ENCODE data around the gene AMBRA1. TPM values are rescaled to one million over a fixed set of nuclear protein-coding genes. Genes with fewer than 3 reads are reported as not detected.

AMBRA1 gene
- total RNA-seq, 1 experiment from 2014 or later: 17.7 TPM

GRCh38 chr11:46361283-46362155 lies 232.3 kb downstream of the AMBRA1 start:
- no peaks in the 10 kb centered on the region for H3K9me3 ChIP-seq
- no peak overlapping the region for H3K4me3 ChIP-seq
- DNase-seq: no peak
- no peaks in the 10 kb centered on the region for H3K27me3 ChIP-seq
- no peaks in the 10 kb centered on the region for H3K36me3 ChIP-seq

- no peak overlapping the region for H3K4me3 ChIP-seq
These were observed 232.9 kb downstream of the AMBRA1 start for GRCh38 chr11:46360878-46361277.

GRCh38 chr11:46359953-46360352 lies 233.9 kb downstream of the AMBRA1 start:
- Histone ChIP-seq H3K36me3 (no peaks in the 10 kb centered on the region), H3K9me3 (no peaks in the 10 kb centered on the region), H3K27me3 (no peaks in the 10 kb centered on the region), H3K4me3 (no peak overlapping the region)
- no peak for DNase-seq

More at GRCh38 chr11:46360878-46361277, 232.9 kb downstream of the AMBRA1 start:
- no peak for DNase-seq
- Histone ChIP-seq H3K9me3 (no peaks in the 10 kb centered on the region), H3K27me3 (no peaks in the 10 kb centered on the region), H3K36me3 (no peaks in the 10 kb centered on the region)

GRCh38 chr11:46357483-46357936 lies 236.3 kb downstream of the AMBRA1 start:
- H3K4me3 ChIP-seq: no peak overlapping the region
- DNase-seq: no peak
- no peaks in the 10 kb centered on the region; the same call in 1 of the 2 replicates for H3K36me3 ChIP-seq
- H3K9me3 ChIP-seq: no peaks in the 10 kb centered on the region
- no peaks in the 10 kb centered on the region for H3K27me3 ChIP-seq

- H3K4me3 ChIP-seq: no peak overlapping the region
- no peaks in the 10 kb centered on the region for H3K27me3 ChIP-seq
- H3K36me3 ChIP-seq: no peaks in the 10 kb centered on the region; the same call in 1 of the 2 replicates
- no peak for DNase-seq
- no peaks in the 10 kb centered on the region for H3K9me3 ChIP-seq
These were observed 236.8 kb downstream of the AMBRA1 start for GRCh38 chr11:46356924-46357482.

GRCh38 chr11:46353698-46354097 lies 240.1 kb downstream of the AMBRA1 start:
- H3K4me3 ChIP-seq: no peak overlapping the region
- no peaks in the 10 kb centered on the region; the same call in 1 of the 2 replicates for H3K36me3 ChIP-seq
- DNase-seq: peak; percentile 39
- H3K9me3 ChIP-seq: no peaks in the 10 kb centered on the region
- H3K27me3 ChIP-seq: no peaks in the 10 kb centered on the region

- H3K27me3 ChIP-seq: no peaks in the 10 kb centered on the region
- DNase-seq: no peak
- H3K9me3 ChIP-seq: no peaks in the 10 kb centered on the region
- H3K4me3 ChIP-seq: no peak overlapping the region
- H3K36me3 ChIP-seq: no peaks in the 10 kb centered on the region; the same call in 1 of the 2 replicates
These were observed 241.6 kb downstream of the AMBRA1 start for GRCh38 chr11:46352063-46352841.

- Histone ChIP-seq H3K4me3 (no peak overlapping the region), H3K9me3 (no peaks in the 10 kb centered on the region), H3K27me3 (no peaks in the 10 kb centered on the region), H3K36me3 (no peaks in the 10 kb centered on the region; the same call in 1 of the 2 replicates)
- no peak for DNase-seq
These were observed 242.2 kb downstream of the AMBRA1 start for GRCh38 chr11:46351606-46352005.

GRCh38 chr11:46351148-46351547 lies 242.7 kb downstream of the AMBRA1 start:
- no peaks in the 10 kb centered on the region for H3K27me3 ChIP-seq
- H3K4me3 ChIP-seq: no peak overlapping the region
- H3K9me3 ChIP-seq: no peaks in the 10 kb centered on the region
- no peaks in the 10 kb centered on the region; the same call in 1 of the 2 replicates for H3K36me3 ChIP-seq
- DNase-seq: no peak

- Histone ChIP-seq H3K4me3 (no peak overlapping the region), H3K9me3 (no peaks in the 10 kb centered on the region), H3K36me3 (no peaks in the 10 kb centered on the region; the same call in 1 of the 2 replicates), H3K27me3 (no peaks in the 10 kb centered on the region)
- no peak for DNase-seq
These were observed 243.1 kb downstream of the AMBRA1 start for GRCh38 chr11:46350695-46351094.

- Histone ChIP-seq H3K27me3 (no peaks in the 10 kb centered on the region), H3K9me3 (no peaks in the 10 kb centered on the region), H3K36me3 (no peaks in the 10 kb centered on the region; the same call in 1 of the 2 replicates), H3K4me3 (peak overlapping the region; percentile 86)
- DNase-seq: no peak
These were observed 245.0 kb downstream of the AMBRA1 start for GRCh38 chr11:46348566-46349401.

- peak; percentile 28 for DNase-seq
- no peaks in the 10 kb centered on the region for H3K36me3 ChIP-seq
- H3K27me3 ChIP-seq: no peaks in the 10 kb centered on the region
- peak overlapping the region; percentile 86 for H3K4me3 ChIP-seq
- no peaks in the 10 kb centered on the region for H3K9me3 ChIP-seq
These were observed 246.0 kb downstream of the AMBRA1 start for GRCh38 chr11:46347637-46348311.

GRCh38 chr11:46346886-46347636 lies 246.8 kb downstream of the AMBRA1 start, which contains the start of gene DGKZ:
DGKZ (plus strand) TSS chr11:46347463; CDS start chr11:46347660, 197 bp downstream.
- no peaks in the 10 kb centered on the region for H3K9me3 ChIP-seq
- no peaks in the 10 kb centered on the region for H3K36me3 ChIP-seq
- H3K27me3 ChIP-seq: no peaks in the 10 kb centered on the region
- DNase-seq: peak; percentile 81
- peak within 1 kb of the TSS; percentile 86 for H3K4me3 ChIP-seq

Data from MG63 (cell line).